Keratinocyte (primary cell): ENCODE data around the gene SH2D5. TPM values are rescaled to one million over a fixed set of nuclear protein-coding genes. Genes with fewer than 3 reads are reported as not detected.

Source experiments
- DNase-seq: peaks from one replicate; pipeline ENCODE4 v3.0.0-alpha.2; 2011; ENCODE audit warnings: low read depth, missing footprints, low spot score
- FAIRE-seq: peaks from 2 replicates; lab custom pipeline; 2011; peaks lifted over from hg19 to GRCh38; lab: Jason Lieb, UNC
- H2AFZ ChIP-seq: 2 replicates; pipeline ENCODE4 v1.6.0; 2012; ENCODE audit warnings: low read length, control low read depth, inconsistent platforms; ENCODE audit not compliant: control insufficient read depth
- H3K27ac ChIP-seq: 2 replicates; pipeline ENCODE4 v1.5.1; 2011; ENCODE audit warnings: low read length; ENCODE audit not compliant: control insufficient read depth, insufficient read depth
- H3K27me3 ChIP-seq: 3 replicates; pipeline ENCODE4 v1.6.0; 2011; ENCODE audit warnings: low read length; ENCODE audit not compliant: control insufficient read depth, insufficient read depth; ENCODE audit errors: extremely low read depth
- H3K36me3 ChIP-seq, 2 experiments: 2 replicates in 1 of 2; 3 replicates in 1 of 2; pipeline ENCODE4 v1.5.1; 2011; ENCODE audit warnings: low read length in 2 of 2, mild to moderate bottlenecking in 1 of 2; ENCODE audit not compliant: control insufficient read depth in 2 of 2, insufficient read depth in 2 of 2; ENCODE audit errors: extremely low read depth in 1 of 2
- H3K4me1 ChIP-seq: 3 replicates; pipeline ENCODE4 v1.5.1; 2011; ENCODE audit warnings: low read length; ENCODE audit not compliant: control insufficient read depth, insufficient read depth; ENCODE audit errors: extremely low read depth
- H3K4me2 ChIP-seq: 3 replicates; pipeline ENCODE4 v1.6.0; 2011; ENCODE audit warnings: low read depth, low read length; ENCODE audit not compliant: control insufficient read depth, insufficient read depth; ENCODE audit errors: extremely low read depth
- H3K4me3 ChIP-seq, 3 experiments: fragments of 200-600 bp in 1 of 3; sonication (generic) in 1 of 3; 2 replicates in 2 of 3; 3 replicates in 1 of 3; pipeline ENCODE4 v1.5.1; 2011 to 2016; ENCODE audit warnings: low read length in 3 of 3, mild to moderate bottlenecking in 3 of 3, control low read depth in 2 of 3, inconsistent platforms in 1 of 3, low read depth in 1 of 3, mixed read lengths in 1 of 3, mixed run types in 1 of 3, moderate library complexity in 1 of 3; ENCODE audit not compliant: control insufficient read depth in 2 of 3, insufficient read depth in 2 of 3; ENCODE audit errors: extremely low read depth in 1 of 3
- H3K79me2 ChIP-seq: 2 replicates; pipeline ENCODE4 v1.6.0; 2012; ENCODE audit warnings: low read length; ENCODE audit not compliant: control insufficient read depth, insufficient read depth
- H3K9ac ChIP-seq: 3 replicates; pipeline ENCODE4 v1.6.0; 2011; ENCODE audit warnings: low read length; ENCODE audit not compliant: control insufficient read depth, insufficient read depth; ENCODE audit errors: extremely low read depth
- H3K9me1 ChIP-seq: 3 replicates; pipeline ENCODE4 v1.6.0; 2011; ENCODE audit warnings: low read length; ENCODE audit not compliant: control insufficient read depth, insufficient read depth; ENCODE audit errors: extremely low read depth
- H3K9me3 ChIP-seq: 2 replicates; pipeline ENCODE4 v1.5.1; 2012; ENCODE audit warnings: low read depth, low read length; ENCODE audit not compliant: control insufficient read depth
- H4K20me1 ChIP-seq: 3 replicates; pipeline ENCODE4 v1.6.0; 2011; ENCODE audit warnings: low read length; ENCODE audit not compliant: control insufficient read depth, insufficient read depth; ENCODE audit errors: extremely low read depth
- EZH2 ChIP-seq: IDR thresholded peaks from one replicate; pipeline ENCODE4 v1.6.1; 2012; ENCODE audit warnings: inconsistent platforms, mild to moderate bottlenecking, low read length, moderate library complexity
- dilution Hi-C: fragments of 300-500 bp; cut with MboI; formaldehyde crosslinking; loops from one replicate; pipeline ENCODE4 v1.7.0; 2020; ENCODE audit warnings: low sequenced_read_pairs; ENCODE audit not compliant: extremely low pct_ligation_motif_present
- polyA plus RNA-seq, 5 experiments: library from polyadenylated mRNA; depleted of rRNA in 3 of 5; stranded (reverse) in 3 of 5; stranded (forward) in 1 of 5; unstranded in 1 of 5; fragments of >200 nt; gene quantifications; 1 replicate in 1 of 5; 2 replicates in 3 of 5; 3 replicates in 1 of 5; pipeline versions ENCODE4 v1.2.1 to v1.2.3, GENCODE V29; 2011 to 2012; ENCODE audit warnings: missing spikeins in 2 of 5, low read depth in 1 of 5, low replicate concordance in 1 of 5
- TF ChIP-seq, protein P1 (sequence below), 3 experiments: IDR thresholded peaks in 1 of 3; conservative IDR thresholded peaks in 1 of 3; optimal IDR thresholded peaks in 1 of 3; 2 replicates in 2 of 3; 3 replicates in 1 of 3; pipeline versions ENCODE3 to v1.5.1; 2011; ENCODE audit warnings: low read length in 3 of 3, mild to moderate bottlenecking in 3 of 3, moderate library complexity in 2 of 3, control low read depth in 1 of 3, inconsistent platforms in 1 of 3; ENCODE audit not compliant: insufficient read depth in 2 of 3; ENCODE audit errors: extremely low read depth in 1 of 3

Gene SH2D5
- polyA plus RNA-seq, 1 donor (not counting 4 experiments of a cell fraction or from before 2014, with no cell fraction given) = 60.8 TPM

DNA sequence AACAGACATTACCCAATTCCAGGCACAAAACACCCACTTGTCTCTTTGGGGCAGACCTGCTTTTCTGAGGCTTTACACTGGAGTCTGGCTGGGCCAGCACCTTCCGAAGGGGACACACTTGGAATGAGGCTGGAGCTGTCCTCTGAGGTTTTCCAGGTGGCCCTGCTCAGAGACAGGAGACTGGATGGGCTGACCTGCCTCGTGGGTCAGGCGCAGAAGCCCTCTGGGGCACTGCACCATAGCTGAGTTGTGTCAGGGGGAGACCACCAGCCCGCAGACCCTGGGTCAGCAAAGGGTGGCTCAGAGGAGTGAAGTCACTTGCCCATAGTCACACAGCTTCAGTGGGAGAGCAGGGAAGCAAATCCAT lies 1.8 kb downstream of the SH2D5 start:
- dilution Hi-C loops = no loop called here
- DNase-seq (no peak), FAIRE-seq (no peak)
- Histone ChIP-seq H3K9me1 (peaks cover 2% of the 10 kb centered on the region), H3K4me2 (peak overlapping the region; percentile 70), H3K9ac (peak overlapping the region; percentile 88), H3K79me2 (peaks cover 57% of the 10 kb centered on the region), H3K27me3 (no peaks in the 10 kb centered on the region), H3K36me3 (peaks cover 13 to 34% of the 10 kb centered on the region in 2 experiments), H3K4me3 (peak overlapping the region; percentile 69 to 89 (median 75)), H3K27ac (peak overlapping the region; percentile 85), H4K20me1 (no peaks in the 10 kb centered on the region), H3K9me3 (peaks cover under 1% of the 10 kb centered on the region), H3K4me1 (peaks cover 62% of the 10 kb centered on the region), H2AFZ (no peak overlapping the region)
- TF ChIP-seq, protein P1, sequence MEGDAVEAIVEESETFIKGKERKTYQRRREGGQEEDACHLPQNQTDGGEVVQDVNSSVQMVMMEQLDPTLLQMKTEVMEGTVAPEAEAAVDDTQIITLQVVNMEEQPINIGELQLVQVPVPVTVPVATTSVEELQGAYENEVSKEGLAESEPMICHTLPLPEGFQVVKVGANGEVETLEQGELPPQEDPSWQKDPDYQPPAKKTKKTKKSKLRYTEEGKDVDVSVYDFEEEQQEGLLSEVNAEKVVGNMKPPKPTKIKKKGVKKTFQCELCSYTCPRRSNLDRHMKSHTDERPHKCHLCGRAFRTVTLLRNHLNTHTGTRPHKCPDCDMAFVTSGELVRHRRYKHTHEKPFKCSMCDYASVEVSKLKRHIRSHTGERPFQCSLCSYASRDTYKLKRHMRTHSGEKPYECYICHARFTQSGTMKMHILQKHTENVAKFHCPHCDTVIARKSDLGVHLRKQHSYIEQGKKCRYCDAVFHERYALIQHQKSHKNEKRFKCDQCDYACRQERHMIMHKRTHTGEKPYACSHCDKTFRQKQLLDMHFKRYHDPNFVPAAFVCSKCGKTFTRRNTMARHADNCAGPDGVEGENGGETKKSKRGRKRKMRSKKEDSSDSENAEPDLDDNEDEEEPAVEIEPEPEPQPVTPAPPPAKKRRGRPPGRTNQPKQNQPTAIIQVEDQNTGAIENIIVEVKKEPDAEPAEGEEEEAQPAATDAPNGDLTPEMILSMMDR (optimal IDR thresholded peaks at IDR 0.05 in 1 of 3, IDR thresholded peaks at IDR 0.05 in 1 of 3, conservative IDR thresholded peaks at IDR 0.05 in 1 of 3; ENCODE audit: extremely low read depth in 1 of 3, insufficient read depth in 2 of 3, low read length in 3 of 3) = no peak
- TF ChIP-seq EZH2 = no peak

DNA sequence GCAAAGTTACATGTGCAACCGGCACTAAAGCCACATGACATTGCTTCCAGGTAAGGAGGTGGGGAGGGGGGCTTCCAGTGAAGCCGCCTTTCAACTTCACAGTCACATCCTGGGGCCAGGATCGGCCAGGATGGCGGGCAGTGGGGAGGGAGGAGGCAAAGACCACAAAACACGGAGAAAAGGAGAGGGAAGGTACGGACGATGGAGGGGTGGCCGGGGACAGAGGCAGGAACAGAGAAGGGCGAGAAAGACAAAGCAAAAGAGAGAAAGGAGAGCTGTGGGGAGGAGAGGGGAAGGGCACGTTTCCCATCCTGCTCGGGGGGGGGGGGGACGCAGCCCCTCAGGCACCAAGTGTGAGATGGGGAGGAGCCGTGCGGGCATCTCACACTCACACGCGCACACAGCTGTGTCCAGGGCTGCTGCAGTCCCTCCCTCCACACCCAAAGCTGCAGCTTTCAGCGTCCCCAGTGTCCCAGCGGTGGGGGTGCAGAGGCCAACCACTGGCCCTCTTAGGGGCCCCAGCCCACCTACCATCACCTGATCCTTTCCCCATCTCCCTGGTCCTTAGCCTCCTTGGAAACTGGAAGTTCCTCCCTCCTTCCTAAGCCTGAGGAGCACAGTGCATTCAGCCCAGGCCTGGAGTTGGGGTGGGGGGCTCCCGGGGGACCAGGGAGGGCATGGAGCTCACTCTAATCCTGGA lies 2.4 kb downstream of the SH2D5 start:
- Histone ChIP-seq H3K9me3 (peaks cover 2% of the 10 kb centered on the region), H3K36me3 (peaks cover 16 to 39% of the 10 kb centered on the region in 2 experiments), H3K9ac (peak overlapping the region; percentile 88), H3K4me2 (peak overlapping the region; percentile 70), H4K20me1 (no peaks in the 10 kb centered on the region), H3K4me1 (peaks cover 62% of the 10 kb centered on the region), H3K27me3 (no peaks in the 10 kb centered on the region), H3K4me3 (peak overlapping the region; percentile 69 to 89 (median 75)), H3K27ac (peak overlapping the region; percentile 85), H3K79me2 (peaks cover 61% of the 10 kb centered on the region), H3K9me1 (peaks cover 2% of the 10 kb centered on the region), H2AFZ (no peak overlapping the region)
- no peak for TF ChIP-seq EZH2
- TF ChIP-seq, protein P1 (optimal IDR thresholded peaks at IDR 0.05 in 1 of 3, IDR thresholded peaks at IDR 0.05 in 1 of 3, conservative IDR thresholded peaks at IDR 0.05 in 1 of 3; ENCODE audit: extremely low read depth in 1 of 3, insufficient read depth in 2 of 3, low read length in 3 of 3) = no peak
- dilution Hi-C loops = no loop called here
- FAIRE-seq (no peak), DNase-seq (no peak)
